ENCODE measurements around the gene ZNF566. TPM values are rescaled to one million over a fixed set of nuclear protein-coding genes. Genes with fewer than 3 reads are reported as not detected.

Gene ZNF566
- total and polyA plus RNA-seq, 2 donors (not counting 1 experiment from before 2014, with no cell fraction given): 6.0 to 15.4 TPM

- Histone ChIP-seq H3K9ac (ENCODE audit: insufficient read depth, low read length) (no peak overlapping the region), H3K4me2 (ENCODE audit: extremely low read depth, insufficient read depth, low read length) (no peak overlapping the region), H3K4me3 (replicated peaks in 1 of 4; ENCODE audit: control extremely low read depth in 1 of 4, insufficient read depth in 1 of 4, low read depth in 3 of 4, low read length in 4 of 4) (no peak overlapping the region), H3K79me2 (ENCODE audit: control insufficient read depth, insufficient read depth, low read length) (no peaks in the 10 kb centered on the region), H3K9me3 (ENCODE audit: control insufficient read depth, insufficient read depth, low read depth, low read length) (no peaks in the 10 kb centered on the region), H3K27me3 (ENCODE audit: control insufficient read depth, insufficient read depth, low read length) (no peaks in the 10 kb centered on the region), H4K20me1 (ENCODE audit: control insufficient read depth, extremely low read depth, insufficient read depth, low read length) (no peaks in the 10 kb centered on the region), H3K36me3 (ENCODE audit: control insufficient read depth, insufficient read depth, low read length) (peaks cover 8% of the 10 kb centered on the region), H3K4me1 (ENCODE audit: control insufficient read depth, extremely low read depth, insufficient read depth, low read length) (no peaks in the 10 kb centered on the region), H2AFZ (ENCODE audit: low read length) (no peak overlapping the region), H3K27ac (ENCODE audit: insufficient read depth, low read length) (no peak overlapping the region)
- no peak for DNase-seq (ENCODE audit: low read depth in 2 of 2)
- TF ChIP-seq, protein P1, sequence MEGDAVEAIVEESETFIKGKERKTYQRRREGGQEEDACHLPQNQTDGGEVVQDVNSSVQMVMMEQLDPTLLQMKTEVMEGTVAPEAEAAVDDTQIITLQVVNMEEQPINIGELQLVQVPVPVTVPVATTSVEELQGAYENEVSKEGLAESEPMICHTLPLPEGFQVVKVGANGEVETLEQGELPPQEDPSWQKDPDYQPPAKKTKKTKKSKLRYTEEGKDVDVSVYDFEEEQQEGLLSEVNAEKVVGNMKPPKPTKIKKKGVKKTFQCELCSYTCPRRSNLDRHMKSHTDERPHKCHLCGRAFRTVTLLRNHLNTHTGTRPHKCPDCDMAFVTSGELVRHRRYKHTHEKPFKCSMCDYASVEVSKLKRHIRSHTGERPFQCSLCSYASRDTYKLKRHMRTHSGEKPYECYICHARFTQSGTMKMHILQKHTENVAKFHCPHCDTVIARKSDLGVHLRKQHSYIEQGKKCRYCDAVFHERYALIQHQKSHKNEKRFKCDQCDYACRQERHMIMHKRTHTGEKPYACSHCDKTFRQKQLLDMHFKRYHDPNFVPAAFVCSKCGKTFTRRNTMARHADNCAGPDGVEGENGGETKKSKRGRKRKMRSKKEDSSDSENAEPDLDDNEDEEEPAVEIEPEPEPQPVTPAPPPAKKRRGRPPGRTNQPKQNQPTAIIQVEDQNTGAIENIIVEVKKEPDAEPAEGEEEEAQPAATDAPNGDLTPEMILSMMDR (conservative IDR thresholded peaks at IDR 0.05 in 1 of 2, IDR thresholded peaks at IDR 0.05 in 1 of 2; ENCODE audit: low read depth in 1 of 2, low read length in 2 of 2): no peak
- TF ChIP-seq EZH2 (IDR thresholded peaks at IDR 0.05; ENCODE audit: low read length, missing control alignments): no peak
These were observed 81.3 kb downstream of the ZNF566 start for GRCh38 chr19:36408101-36408500.

- Histone ChIP-seq H2AFZ (ENCODE audit: low read length) (no peak overlapping the region), H4K20me1 (ENCODE audit: control insufficient read depth, extremely low read depth, insufficient read depth, low read length) (no peaks in the 10 kb centered on the region), H3K9ac (ENCODE audit: insufficient read depth, low read length) (no peak overlapping the region), H3K36me3 (ENCODE audit: control insufficient read depth, insufficient read depth, low read length) (peaks cover 7% of the 10 kb centered on the region), H3K27me3 (ENCODE audit: control insufficient read depth, insufficient read depth, low read length) (no peaks in the 10 kb centered on the region), H3K27ac (ENCODE audit: insufficient read depth, low read length) (no peak overlapping the region), H3K4me1 (ENCODE audit: control insufficient read depth, extremely low read depth, insufficient read depth, low read length) (no peaks in the 10 kb centered on the region), H3K4me3 (replicated peaks in 1 of 4; ENCODE audit: control extremely low read depth in 1 of 4, insufficient read depth in 1 of 4, low read depth in 3 of 4, low read length in 4 of 4) (no peak overlapping the region), H3K79me2 (ENCODE audit: control insufficient read depth, insufficient read depth, low read length) (no peaks in the 10 kb centered on the region), H3K4me2 (ENCODE audit: extremely low read depth, insufficient read depth, low read length) (no peak overlapping the region), H3K9me3 (ENCODE audit: control insufficient read depth, insufficient read depth, low read depth, low read length) (no peaks in the 10 kb centered on the region)
- TF ChIP-seq EZH2 (IDR thresholded peaks at IDR 0.05; ENCODE audit: low read length, missing control alignments): no peak
- TF ChIP-seq, protein P1 (conservative IDR thresholded peaks at IDR 0.05 in 1 of 2, IDR thresholded peaks at IDR 0.05 in 1 of 2; ENCODE audit: low read depth in 1 of 2, low read length in 2 of 2): no peak
- DNase-seq (ENCODE audit: low read depth in 2 of 2): no peak
These were observed 84.9 kb downstream of the ZNF566 start for GRCh38 chr19:36404498-36404897.

DNA sequence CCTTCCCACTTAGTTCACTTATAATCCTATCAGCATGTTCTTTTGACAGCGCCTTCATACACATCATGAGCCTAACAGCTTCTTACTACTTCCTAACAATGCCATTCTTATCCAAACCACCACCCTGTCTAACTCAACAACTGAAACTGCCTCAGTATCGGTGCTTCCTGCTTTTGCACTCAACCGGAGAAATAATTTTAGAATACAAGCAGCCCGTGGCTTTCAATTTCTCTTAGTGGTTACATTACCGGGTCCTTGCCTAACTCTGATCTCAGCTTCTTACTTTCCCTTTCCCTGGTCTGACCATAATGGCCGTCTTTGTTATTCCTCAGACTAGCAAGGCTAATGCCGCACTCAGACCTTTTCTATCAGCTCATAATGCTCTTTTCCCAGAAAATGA lies 87.9 kb downstream of the ZNF566 start:
- no peak overlapping the region for H2AFZ ChIP-seq (ENCODE audit: low read length)
- no peak overlapping the region for H3K4me3 ChIP-seq (replicated peaks in 1 of 4; ENCODE audit: control extremely low read depth in 1 of 4, insufficient read depth in 1 of 4, low read depth in 3 of 4, low read length in 4 of 4)
- H3K27ac ChIP-seq (ENCODE audit: insufficient read depth, low read length): no peak overlapping the region
- no peaks in the 10 kb centered on the region for H3K9me3 ChIP-seq (ENCODE audit: control insufficient read depth, insufficient read depth, low read depth, low read length)
- no peaks in the 10 kb centered on the region for H4K20me1 ChIP-seq (ENCODE audit: control insufficient read depth, extremely low read depth, insufficient read depth, low read length)
- H3K4me2 ChIP-seq (ENCODE audit: extremely low read depth, insufficient read depth, low read length): no peak overlapping the region
- TF ChIP-seq, protein P1 (conservative IDR thresholded peaks at IDR 0.05 in 1 of 2, IDR thresholded peaks at IDR 0.05 in 1 of 2; ENCODE audit: low read depth in 1 of 2, low read length in 2 of 2): no peak
- TF ChIP-seq EZH2 (IDR thresholded peaks at IDR 0.05; ENCODE audit: low read length, missing control alignments): no peak
- H3K9ac ChIP-seq (ENCODE audit: insufficient read depth, low read length): no peak overlapping the region
- no peak for DNase-seq (ENCODE audit: low read depth in 2 of 2)
- no peaks in the 10 kb centered on the region for H3K4me1 ChIP-seq (ENCODE audit: control insufficient read depth, extremely low read depth, insufficient read depth, low read length)
- H3K27me3 ChIP-seq (ENCODE audit: control insufficient read depth, insufficient read depth, low read length): no peaks in the 10 kb centered on the region
- H3K36me3 ChIP-seq (ENCODE audit: control insufficient read depth, insufficient read depth, low read length): peaks cover 4% of the 10 kb centered on the region
- H3K79me2 ChIP-seq (ENCODE audit: control insufficient read depth, insufficient read depth, low read length): no peaks in the 10 kb centered on the region

Data from fibroblast of lung (primary cell).